ENCODE data around the gene TMEM161A. TPM values are rescaled to one million over a fixed set of nuclear protein-coding genes. Genes with fewer than 3 reads are reported as not detected.

TMEM161A gene
- total and polyA plus RNA-seq, 2 of the 13 experiments (the other 11 are each of a cell fraction or from before 2014, with no cell fraction given) = 25.9 to 31.4 TPM

DNA sequence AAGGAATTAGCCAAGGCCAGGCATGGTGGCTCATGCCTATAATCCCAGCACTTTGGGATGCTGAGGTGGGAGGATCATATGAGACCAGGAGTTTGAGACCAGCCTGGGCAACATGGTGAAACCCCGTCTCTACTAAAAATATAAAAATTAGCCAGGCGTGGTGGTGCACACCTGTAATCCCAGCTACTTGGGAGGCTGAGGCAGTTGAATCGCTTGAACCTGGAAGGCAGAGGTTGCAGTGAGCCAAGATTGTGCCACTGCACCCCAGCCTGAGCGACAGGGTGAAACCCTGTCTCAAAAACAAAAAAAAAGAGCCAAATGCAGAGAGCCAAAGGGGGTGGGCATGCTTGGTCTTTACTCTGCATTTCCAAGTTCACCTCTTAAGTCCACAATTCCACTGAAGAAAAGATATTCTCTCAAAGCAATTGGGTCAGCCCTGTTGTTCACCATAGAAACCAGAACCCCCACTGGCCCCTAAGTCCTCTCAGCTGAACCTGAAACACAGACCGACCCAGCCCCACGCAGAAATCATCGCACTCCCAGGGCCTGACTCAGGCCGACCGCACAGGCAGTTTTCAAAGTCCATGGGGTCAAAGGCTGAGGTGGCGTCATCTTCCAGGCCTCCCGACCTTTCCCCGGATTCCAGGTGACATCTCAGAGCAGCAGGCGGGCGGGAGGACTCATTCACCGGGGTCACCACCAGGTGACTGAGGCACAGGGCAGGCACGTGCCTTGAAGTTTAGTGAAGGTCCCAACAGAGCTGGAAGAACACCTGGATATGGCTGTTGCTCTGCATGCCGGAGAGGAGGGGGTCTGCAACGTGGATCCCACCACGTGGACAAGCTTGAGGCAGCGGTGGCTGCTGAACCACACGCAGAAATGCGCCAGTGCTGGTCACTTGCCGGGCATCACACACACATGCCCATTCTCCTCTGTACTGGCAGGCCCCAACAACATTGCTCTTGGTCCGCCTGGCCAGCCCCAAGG is 41.3 kb downstream of the TMEM161A start (continued):
- TF ChIP-seq ZKSCAN8 (CRISPR knock-in tag; IDR thresholded peaks at IDR 0.05; ENCODE audit: borderline replicate concordance) (0 out of 2 replicates have a peak, but pooled peaks have one; percentile 52), ISL2 (CRISPR knock-in tag; IDR thresholded peaks at IDR 0.05) (peak; percentile 73), ZNF253 (CRISPR knock-in tag; IDR thresholded peaks at IDR 0.05; ENCODE audit: borderline replicate concordance) (peak; percentile 68; the same call in 1 of the 2 replicates), ZSCAN21 (CRISPR knock-in tag; IDR thresholded peaks at IDR 0.05; ENCODE audit: borderline replicate concordance) (peak; percentile 85; the same call in 1 of the 2 replicates), JUNB (CRISPR knock-in tag; IDR thresholded peaks at IDR 0.05; ENCODE audit: borderline replicate concordance) (0 out of 2 replicates have a peak, but pooled peaks have one; percentile 48), SETDB1 (CRISPR knock-in tag; IDR thresholded peaks at IDR 0.05; ENCODE audit: borderline replicate concordance) (no peak), FOXO1 (CRISPR knock-in tag; IDR thresholded peaks at IDR 0.05) (peak; percentile 83), ZNF160 (CRISPR knock-in tag; IDR thresholded peaks at IDR 0.05) (peak; percentile 41; the same call in 1 of the 2 replicates), ZKSCAN5 (CRISPR knock-in tag; IDR thresholded peaks at IDR 0.05) (no peak), ZFP37 (CRISPR knock-in tag; IDR thresholded peaks at IDR 0.05; ENCODE audit: borderline replicate concordance) (peak; percentile 91), JUN (CRISPR knock-in tag; IDR thresholded peaks at IDR 0.05) (peak; percentile 99), ZSCAN25 (CRISPR knock-in tag; IDR thresholded peaks at IDR 0.05) (peak; percentile 67; the same call in 1 of the 2 replicates), SNAPC2 (CRISPR knock-in tag; IDR thresholded peaks at IDR 0.05) (peak; percentile 96)
- TF ChIP-seq, protein P1, sequence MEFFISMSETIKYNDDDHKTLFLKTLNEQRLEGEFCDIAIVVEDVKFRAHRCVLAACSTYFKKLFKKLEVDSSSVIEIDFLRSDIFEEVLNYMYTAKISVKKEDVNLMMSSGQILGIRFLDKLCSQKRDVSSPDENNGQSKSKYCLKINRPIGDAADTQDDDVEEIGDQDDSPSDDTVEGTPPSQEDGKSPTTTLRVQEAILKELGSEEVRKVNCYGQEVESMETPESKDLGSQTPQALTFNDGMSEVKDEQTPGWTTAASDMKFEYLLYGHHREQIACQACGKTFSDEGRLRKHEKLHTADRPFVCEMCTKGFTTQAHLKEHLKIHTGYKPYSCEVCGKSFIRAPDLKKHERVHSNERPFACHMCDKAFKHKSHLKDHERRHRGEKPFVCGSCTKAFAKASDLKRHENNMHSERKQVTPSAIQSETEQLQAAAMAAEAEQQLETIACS (CRISPR knock-in tag; IDR thresholded peaks at IDR 0.05) = no peak
- TF ChIP-seq, protein P2, sequence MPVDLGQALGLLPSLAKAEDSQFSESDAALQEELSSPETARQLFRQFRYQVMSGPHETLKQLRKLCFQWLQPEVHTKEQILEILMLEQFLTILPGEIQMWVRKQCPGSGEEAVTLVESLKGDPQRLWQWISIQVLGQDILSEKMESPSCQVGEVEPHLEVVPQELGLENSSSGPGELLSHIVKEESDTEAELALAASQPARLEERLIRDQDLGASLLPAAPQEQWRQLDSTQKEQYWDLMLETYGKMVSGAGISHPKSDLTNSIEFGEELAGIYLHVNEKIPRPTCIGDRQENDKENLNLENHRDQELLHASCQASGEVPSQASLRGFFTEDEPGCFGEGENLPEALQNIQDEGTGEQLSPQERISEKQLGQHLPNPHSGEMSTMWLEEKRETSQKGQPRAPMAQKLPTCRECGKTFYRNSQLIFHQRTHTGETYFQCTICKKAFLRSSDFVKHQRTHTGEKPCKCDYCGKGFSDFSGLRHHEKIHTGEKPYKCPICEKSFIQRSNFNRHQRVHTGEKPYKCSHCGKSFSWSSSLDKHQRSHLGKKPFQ (CRISPR knock-in tag; IDR thresholded peaks at IDR 0.05; ENCODE audit: insufficient replicate concordance) = peak; percentile 38
- TF ChIP-seq, protein P3, sequence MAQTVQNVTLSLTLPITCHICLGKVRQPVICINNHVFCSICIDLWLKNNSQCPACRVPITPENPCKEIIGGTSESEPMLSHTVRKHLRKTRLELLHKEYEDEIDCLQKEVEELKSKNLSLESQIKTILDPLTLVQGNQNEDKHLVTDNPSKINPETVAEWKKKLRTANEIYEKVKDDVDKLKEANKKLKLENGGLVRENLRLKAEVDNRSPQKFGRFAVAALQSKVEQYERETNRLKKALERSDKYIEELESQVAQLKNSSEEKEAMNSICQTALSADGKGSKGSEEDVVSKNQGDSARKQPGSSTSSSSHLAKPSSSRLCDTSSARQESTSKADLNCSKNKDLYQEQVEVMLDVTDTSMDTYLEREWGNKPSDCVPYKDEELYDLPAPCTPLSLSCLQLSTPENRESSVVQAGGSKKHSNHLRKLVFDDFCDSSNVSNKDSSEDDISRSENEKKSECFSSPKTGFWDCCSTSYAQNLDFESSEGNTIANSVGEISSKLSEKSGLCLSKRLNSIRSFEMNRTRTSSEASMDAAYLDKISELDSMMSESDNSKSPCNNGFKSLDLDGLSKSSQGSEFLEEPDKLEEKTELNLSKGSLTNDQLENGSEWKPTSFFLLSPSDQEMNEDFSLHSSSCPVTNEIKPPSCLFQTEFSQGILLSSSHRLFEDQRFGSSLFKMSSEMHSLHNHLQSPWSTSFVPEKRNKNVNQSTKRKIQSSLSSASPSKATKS (CRISPR knock-in tag; IDR thresholded peaks at IDR 0.05) = 0 out of 2 replicates have a peak, but pooled peaks have one; percentile 81
- TF ChIP-seq, protein P4, sequence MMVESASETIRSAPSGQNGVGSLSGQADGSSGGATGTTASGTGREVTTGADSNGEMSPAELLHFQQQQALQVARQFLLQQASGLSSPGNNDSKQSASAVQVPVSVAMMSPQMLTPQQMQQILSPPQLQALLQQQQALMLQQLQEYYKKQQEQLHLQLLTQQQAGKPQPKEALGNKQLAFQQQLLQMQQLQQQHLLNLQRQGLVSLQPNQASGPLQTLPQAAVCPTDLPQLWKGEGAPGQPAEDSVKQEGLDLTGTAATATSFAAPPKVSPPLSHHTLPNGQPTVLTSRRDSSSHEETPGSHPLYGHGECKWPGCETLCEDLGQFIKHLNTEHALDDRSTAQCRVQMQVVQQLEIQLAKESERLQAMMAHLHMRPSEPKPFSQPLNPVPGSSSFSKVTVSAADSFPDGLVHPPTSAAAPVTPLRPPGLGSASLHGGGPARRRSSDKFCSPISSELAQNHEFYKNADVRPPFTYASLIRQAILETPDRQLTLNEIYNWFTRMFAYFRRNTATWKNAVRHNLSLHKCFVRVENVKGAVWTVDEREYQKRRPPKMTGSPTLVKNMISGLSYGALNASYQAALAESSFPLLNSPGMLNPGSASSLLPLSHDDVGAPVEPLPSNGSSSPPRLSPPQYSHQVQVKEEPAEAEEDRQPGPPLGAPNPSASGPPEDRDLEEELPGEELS (CRISPR knock-in tag; IDR thresholded peaks at IDR 0.05) = peak; percentile 90
- TF ChIP-seq, protein P5, sequence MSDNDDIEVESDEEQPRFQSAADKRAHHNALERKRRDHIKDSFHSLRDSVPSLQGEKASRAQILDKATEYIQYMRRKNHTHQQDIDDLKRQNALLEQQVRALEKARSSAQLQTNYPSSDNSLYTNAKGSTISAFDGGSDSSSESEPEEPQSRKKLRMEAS (IDR thresholded peaks at IDR 0.05) = peak; percentile 96
- TF ChIP-seq, protein P6, sequence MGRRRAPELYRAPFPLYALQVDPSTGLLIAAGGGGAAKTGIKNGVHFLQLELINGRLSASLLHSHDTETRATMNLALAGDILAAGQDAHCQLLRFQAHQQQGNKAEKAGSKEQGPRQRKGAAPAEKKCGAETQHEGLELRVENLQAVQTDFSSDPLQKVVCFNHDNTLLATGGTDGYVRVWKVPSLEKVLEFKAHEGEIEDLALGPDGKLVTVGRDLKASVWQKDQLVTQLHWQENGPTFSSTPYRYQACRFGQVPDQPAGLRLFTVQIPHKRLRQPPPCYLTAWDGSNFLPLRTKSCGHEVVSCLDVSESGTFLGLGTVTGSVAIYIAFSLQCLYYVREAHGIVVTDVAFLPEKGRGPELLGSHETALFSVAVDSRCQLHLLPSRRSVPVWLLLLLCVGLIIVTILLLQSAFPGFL (CRISPR knock-in tag; IDR thresholded peaks at IDR 0.05) = no peak
